Measurements from ENCODE around the gene SH3PXD2A.

Gene SH3PXD2A

GRCh38 chr10:103692952-103693811 is 162.2 kb downstream of the SH3PXD2A start:
- Histone ChIP-seq H3K27me3 (ENCODE audit: control insufficient read depth, insufficient read depth, low read length) (no peaks in the 10 kb centered on the region), H3K79me2 (no peaks in the 10 kb centered on the region), H3K9ac (no peak overlapping the region), H3K4me1 (peaks cover 3% of the 10 kb centered on the region), H3K36me3 (ENCODE audit: control insufficient read depth, insufficient read depth, low read length) (no peaks in the 10 kb centered on the region), H2AFZ (peak overlapping the region; percentile 31), H3K4me2 (ENCODE audit: low read length) (no peak overlapping the region), H3K4me3 (ENCODE audit: low read depth, low read length) (peak overlapping the region; percentile 2), H3K27ac (no peak overlapping the region), H3K9me3 (ENCODE audit: control insufficient read depth, low read length) (no peaks in the 10 kb centered on the region)
- TF ChIP-seq CTCF (IDR thresholded peaks at IDR 0.05), result no peak

- no peak overlapping the region for H3K27ac ChIP-seq
- no peak overlapping the region for H3K9ac ChIP-seq
Observed at GRCh38 chr10:103692436-103692951, 162.9 kb downstream of the SH3PXD2A start.

GRCh38 chr10:103691723-103692435 is 163.5 kb downstream of the SH3PXD2A start:
- no peak overlapping the region for H3K4me2 ChIP-seq (ENCODE audit: low read length)
- no peak overlapping the region for H3K9ac ChIP-seq
- H3K27me3 ChIP-seq (ENCODE audit: control insufficient read depth, insufficient read depth, low read length), result no peaks in the 10 kb centered on the region
- TF ChIP-seq CTCF (IDR thresholded peaks at IDR 0.05), result no peak
- H3K27ac ChIP-seq, result no peak overlapping the region
- H3K36me3 ChIP-seq (ENCODE audit: control insufficient read depth, insufficient read depth, low read length), result no peaks in the 10 kb centered on the region
- no peak overlapping the region for H2AFZ ChIP-seq
- H3K4me3 ChIP-seq (ENCODE audit: low read depth, low read length), result no peak overlapping the region
- H3K9me3 ChIP-seq (ENCODE audit: control insufficient read depth, low read length), result no peaks in the 10 kb centered on the region
- H3K79me2 ChIP-seq, result no peaks in the 10 kb centered on the region
- peaks cover 3% of the 10 kb centered on the region for H3K4me1 ChIP-seq

More at GRCh38 chr10:103692436-103692951, 162.9 kb downstream of the SH3PXD2A start:
- no peaks in the 10 kb centered on the region for H3K79me2 ChIP-seq
- no peaks in the 10 kb centered on the region for H3K27me3 ChIP-seq (ENCODE audit: control insufficient read depth, insufficient read depth, low read length)
- H3K4me2 ChIP-seq (ENCODE audit: low read length), result peak overlapping the region; percentile 42
- H3K36me3 ChIP-seq (ENCODE audit: control insufficient read depth, insufficient read depth, low read length), result no peaks in the 10 kb centered on the region
- H3K4me3 ChIP-seq (ENCODE audit: low read depth, low read length), result peak overlapping the region; percentile 2
- TF ChIP-seq CTCF (IDR thresholded peaks at IDR 0.05), result no peak
- no peaks in the 10 kb centered on the region for H3K9me3 ChIP-seq (ENCODE audit: control insufficient read depth, low read length)
- H2AFZ ChIP-seq, result no peak overlapping the region
- peaks cover 3% of the 10 kb centered on the region for H3K4me1 ChIP-seq

- no peak overlapping the region for H3K4me2 ChIP-seq (ENCODE audit: low read length)
- no peak overlapping the region for H3K9ac ChIP-seq
- peaks cover 3% of the 10 kb centered on the region for H3K4me1 ChIP-seq
- no peaks in the 10 kb centered on the region for H3K79me2 ChIP-seq
- no peaks in the 10 kb centered on the region for H3K36me3 ChIP-seq (ENCODE audit: control insufficient read depth, insufficient read depth, low read length)
- H3K9me3 ChIP-seq (ENCODE audit: control insufficient read depth, low read length), result no peaks in the 10 kb centered on the region
- H3K27ac ChIP-seq, result no peak overlapping the region
- TF ChIP-seq CTCF (IDR thresholded peaks at IDR 0.05), result no peak
- H2AFZ ChIP-seq, result no peak overlapping the region
- no peaks in the 10 kb centered on the region for H3K27me3 ChIP-seq (ENCODE audit: control insufficient read depth, insufficient read depth, low read length)
- H3K4me3 ChIP-seq (ENCODE audit: low read depth, low read length), result no peak overlapping the region
Observed at GRCh38 chr10:103691267-103691666, 164.1 kb downstream of the SH3PXD2A start.

Data from parathyroid adenoma (tissue), 2 donors.